GM18499 (cell line): ENCODE data around the gene LPAR2.
"Not testable (repeated sequence)": the region's sequence is repeated elsewhere in the genome, so short reads cannot be mapped to it uniquely, and the experiment has no call there.

ENCODE experiments used
- ATAC-seq: cut with Tn5 transposase; IDR thresholded peaks from one replicate; pipeline ENCODE4 v1.9.1; 2021; ENCODE audit warnings: moderate number of reproducible peaks; ENCODE audit not compliant: insufficient read depth, unreplicated experiment

Gene LPAR2

DNA sequence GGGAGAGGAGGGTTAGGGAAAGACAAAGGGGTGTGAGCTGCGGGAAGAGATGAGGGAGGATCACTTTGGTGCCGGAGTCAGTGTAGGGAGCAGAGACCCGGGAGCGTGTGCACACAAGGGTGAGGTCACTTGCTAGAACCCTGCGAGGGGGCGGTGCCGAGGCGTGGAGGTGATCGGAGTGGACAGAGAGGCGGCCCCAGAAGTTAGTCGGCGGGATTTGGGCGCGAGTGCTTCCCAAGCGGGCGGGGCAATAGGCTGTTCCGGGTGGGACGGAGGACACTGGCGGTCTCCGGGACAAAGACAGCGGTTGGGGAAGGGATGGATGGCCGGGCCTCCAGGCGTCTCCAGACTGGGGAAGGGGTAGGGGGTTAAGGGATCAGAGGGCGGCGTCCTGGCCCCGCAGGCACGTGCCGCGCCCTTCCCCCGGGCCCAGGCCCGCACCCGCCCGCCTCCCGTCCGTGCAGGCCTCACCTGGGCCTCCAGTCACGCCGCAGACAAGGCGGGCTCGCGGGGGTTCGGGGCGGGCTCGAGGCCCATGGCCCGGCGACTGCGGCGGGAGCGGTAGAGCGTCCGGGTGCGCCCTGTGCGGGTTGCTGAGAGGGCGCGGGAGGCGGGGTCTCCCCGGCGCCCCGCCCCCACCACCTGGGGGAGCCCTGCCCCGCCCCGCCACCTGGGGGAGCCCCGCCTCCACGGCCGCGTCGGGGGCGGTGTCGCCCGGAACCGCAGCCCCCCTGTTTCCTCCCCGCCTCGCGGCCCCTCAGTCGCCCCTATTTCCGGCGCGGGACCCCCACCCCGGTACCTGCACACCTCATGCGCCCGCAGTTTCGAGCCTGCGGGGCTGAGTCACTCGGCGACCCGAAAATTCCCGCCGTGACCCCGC is at the start of gene LPAR2:
LPAR2 (minus strand) TSS at position 600 of the 880 bp plus-strand sequence. CDS start 945 bp downstream, outside the sequence.
- no peak for ATAC-seq

DNA sequence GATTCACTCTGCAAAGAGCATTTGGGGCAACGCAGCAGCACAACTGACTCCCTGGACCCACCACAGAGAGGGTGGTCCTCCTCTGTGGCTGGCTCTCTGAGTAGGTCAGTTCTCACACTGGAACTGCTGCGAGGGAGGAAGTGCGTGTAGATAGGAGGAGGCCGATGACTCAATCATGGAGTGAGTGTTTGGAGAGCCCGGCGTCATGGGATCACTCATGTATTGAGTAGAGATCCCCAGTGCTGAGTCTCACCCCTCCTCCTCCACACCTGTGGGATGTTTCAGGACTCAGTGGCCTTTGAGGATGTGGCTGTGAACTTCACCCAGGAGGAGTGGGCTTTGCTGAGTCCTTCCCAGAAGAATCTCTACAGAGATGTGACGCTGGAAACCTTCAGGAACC is 49.6 kb upstream of the LPAR2 start:
- no peak for ATAC-seq

DNA sequence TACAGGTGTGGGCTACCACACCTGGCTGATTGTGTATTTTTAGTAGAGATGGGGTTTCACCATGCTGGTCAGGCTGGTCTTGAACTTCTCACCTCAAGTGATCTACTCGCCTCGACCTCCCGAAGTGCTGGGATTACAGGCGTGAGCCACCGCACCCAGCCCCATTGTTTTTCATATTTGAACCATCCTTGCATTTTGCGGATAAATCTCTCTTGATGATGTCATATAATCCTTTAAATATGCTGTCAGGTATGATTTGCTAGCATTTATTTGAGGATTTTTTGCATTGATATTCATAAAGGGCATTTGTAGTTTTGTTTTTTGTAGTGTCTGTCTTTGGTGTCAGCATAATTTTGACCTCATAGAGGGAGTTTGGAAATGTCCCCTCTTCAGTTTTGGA is 46.3 kb upstream of the LPAR2 start:
- ATAC-seq, result no peak

GRCh38 chr19:19672816-19673215 is 44.8 kb upstream of the LPAR2 start:
- ATAC-seq, result no peak

- no peak for ATAC-seq
Observed at GRCh38 chr19:19670070-19670551, 42.1 kb upstream of the LPAR2 start.

GRCh38 chr19:19668230-19669012 is 40.4 kb upstream of the LPAR2 start, which contains the start of gene ZNF101:
Gene ZNF101 (plus strand): TSS chr19:19668839. CDS start chr19:19668964, 125 bp downstream.
- peak; percentile 53 for ATAC-seq

DNA sequence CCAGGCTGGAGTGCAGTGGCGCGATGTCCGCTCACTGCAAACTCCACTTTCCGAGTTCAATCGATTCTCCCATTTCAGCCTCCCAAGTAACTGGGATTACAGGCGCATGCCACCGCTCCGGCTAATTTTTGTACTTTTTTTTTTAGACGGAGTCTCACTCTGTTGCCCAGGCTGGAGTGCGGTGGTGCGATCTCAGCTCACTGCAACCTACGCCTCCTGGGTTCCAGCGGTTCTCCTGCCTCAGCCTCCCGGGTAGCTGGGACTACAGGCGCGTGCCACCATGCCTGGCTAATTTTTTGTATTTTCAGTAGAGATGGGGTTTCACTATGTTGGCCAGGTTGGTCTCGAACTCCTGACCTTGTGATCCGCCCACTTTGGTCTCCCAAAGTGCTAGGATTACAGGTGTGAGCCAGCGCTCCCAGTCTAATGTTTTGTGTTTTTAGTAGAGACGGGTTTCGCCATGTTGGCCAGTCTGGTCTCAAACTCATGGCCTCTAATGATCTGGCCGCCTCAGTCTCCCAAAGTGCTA is 37.5 kb upstream of the LPAR2 start:
- ATAC-seq, result not testable (repeated sequence)

DNA sequence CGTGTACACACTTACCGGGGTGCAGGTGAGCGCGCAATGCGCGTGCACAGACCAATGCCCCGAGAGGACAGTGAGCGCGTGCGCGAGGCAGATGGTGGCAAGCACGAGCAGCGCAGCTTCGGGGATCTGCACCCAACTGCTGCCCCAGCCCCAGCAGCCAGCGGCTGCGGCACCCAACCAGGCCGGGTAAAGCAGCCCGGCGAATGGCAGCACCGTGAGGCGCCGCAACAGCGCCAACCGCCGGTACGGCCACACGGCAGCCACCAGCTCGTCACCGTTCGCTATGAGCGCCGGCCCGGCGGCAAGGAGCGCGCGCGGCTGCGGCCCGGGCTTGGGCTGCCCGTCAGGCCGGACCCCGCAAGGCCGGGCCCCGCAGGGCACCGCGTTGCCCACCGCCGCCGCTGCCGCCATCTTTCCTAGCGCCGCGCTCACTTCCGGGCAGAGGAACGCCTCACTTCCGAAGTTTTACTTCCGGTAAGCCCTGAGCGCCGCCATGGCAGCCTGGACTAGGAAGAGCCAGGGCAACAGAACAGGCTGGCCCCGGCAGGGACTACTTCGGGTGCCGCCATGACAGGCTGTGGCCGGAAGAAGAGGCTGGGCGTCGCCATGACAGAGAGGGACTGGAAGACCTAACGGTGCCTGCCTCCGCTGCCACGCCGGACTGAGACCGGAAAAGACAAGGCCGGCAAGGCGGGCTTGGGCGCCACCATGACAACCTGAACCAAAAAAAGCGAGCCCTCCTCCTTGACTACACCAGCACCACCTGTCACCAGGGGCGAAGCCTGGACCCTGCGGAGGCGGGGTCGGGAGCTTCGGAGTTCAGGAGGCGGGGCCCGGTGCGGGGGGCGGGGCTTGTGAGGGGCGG is 35.5 kb upstream of the LPAR2 start, which contains the start of gene ATP13A1:
ATP13A1 (minus strand) TSS at position 421 of the 865 bp plus-strand sequence; CDS start at position 411, 10 bp downstream.
- peak; percentile 48 for ATAC-seq

DNA sequence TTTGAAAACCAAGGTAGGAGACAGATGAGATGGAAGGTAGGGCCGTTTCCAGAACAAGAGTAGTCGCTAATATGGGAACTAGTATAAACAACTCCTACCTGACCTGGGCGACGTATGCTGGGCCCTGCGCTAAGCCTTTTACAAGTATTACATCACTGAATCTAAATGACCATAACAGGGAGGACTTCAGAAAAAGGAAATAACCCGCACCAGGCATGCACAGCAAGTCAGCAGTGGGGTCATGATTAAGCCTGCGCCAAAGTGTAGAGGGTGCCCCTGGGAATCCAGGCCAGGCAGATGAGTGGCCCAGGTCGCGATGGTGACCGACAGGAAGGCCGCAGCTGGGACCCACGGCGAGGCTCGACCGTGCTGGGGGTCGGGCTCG is 34.8 kb upstream of the LPAR2 start:
- no peak for ATAC-seq

DNA sequence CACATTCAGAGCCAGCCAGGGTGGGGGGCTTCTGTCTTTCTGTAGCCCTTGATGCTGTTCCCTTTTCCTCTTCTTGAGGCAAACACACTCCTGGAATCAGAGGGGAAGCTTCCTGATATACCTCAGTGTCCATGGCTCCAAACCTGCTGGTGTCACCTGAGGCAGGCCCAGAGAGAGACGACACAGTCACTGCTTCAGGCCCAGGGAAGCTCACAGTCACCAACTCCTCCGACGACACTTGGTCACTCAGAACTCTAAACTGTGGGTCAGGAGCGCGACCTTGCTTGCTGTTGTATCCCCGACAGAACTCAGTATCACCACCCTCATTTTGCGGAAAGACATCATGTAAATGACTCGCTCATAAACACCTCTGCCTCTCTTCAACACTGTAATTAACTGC is 34.3 kb upstream of the LPAR2 start:
- ATAC-seq, result no peak

- ATAC-seq, result no peak
Observed at GRCh38 chr19:19661675-19662251, 33.7 kb upstream of the LPAR2 start.

- no peak for ATAC-seq
Observed at GRCh38 chr19:19661141-19661674, 33.2 kb upstream of the LPAR2 start.

DNA sequence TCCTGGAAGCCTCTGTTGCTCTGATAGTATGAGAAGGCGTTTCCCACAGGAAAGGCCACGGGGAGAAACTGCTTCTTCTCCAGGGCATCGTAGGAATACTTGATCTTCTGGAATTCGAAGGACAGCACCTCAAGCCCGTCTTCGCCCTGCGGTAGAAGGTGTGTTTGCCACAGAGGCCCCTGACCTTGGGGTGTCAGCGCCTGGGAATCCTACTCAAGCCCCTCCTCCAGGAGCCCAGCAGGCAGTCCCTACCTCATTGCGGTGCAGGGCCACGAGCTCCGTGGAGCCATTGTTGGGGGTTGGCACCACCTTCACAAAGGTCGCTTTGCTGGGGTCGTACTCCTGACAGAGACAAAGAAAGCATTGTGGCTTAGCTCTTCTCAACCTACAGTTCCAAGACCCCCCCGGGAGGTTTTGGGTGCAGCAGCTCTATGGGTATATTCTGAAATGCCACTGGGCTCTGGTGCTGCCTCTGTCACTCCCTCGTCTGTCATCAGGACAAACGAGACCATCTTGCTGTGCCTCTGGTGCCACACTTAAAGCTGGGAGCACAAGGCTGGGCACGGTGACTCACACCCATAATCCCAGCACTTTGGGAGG is 31.7 kb upstream of the LPAR2 start:
- no peak for ATAC-seq

DNA sequence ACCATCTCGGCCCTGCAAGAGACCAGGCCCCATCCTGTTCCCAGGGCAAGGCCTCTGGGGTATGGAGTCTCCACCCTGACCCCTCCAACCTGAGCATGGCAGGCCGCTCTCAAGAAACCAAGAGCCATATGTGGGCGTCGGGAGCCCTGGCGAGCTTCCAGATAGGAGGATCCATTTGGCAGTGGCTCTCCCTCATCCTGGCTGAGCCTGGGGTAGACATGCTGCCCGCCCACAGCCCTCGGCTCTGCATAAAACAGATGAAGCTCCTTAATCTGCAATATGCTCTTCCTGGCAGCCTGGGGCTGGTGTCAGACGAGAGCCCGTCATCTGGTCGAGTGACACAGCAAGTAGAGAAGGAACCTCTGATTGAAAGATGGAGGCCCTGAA is 29.4 kb upstream of the LPAR2 start:
- ATAC-seq, result no peak

DNA sequence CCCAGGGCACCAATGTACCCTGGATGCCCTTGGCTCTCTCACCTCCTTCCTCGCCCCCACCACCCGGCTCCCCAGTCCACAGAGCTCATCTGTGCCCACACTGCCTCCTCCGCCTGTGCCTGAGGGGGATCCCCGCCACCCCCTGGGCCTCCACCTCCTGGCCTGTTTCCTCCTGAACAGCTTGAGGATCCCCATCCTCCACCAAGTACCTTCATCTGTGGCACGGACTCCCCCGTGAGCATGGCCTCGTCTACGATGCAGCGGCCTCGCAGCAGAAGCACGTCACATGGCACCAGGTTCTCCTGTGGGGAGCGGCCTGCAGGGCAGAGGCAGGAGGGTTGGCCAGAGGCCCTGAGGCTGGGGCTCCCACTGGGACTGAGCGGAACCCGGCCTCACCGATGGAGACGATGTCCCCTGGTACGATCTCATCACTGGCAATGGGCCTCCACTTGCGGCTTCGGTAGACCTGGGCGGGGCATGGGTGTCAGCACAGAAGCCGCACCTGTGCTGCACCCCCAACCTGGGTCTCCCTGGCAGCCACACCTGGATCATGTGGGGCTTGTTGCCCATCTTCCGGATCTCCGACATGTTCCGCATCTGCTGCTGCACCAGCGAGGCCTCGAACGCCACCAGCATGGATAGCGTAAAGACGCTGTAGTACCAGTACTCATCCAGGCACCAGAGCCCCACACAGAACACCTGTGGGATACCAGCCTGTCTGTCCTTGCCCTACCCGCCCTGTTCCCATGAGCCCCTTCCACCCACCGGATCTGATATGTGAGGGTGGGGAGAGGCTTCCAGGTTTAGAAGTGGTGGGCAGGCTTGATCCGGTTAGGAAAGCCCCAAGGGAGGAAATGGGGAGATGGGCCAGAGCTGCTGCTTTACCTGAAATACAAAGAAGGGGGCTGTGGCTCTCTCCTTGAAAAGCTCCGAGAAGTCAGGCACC is 28.7 kb upstream of the LPAR2 start:
- no peak for ATAC-seq

GRCh38 chr19:19655641-19656343 is 27.8 kb upstream of the LPAR2 start:
- no peak for ATAC-seq

DNA sequence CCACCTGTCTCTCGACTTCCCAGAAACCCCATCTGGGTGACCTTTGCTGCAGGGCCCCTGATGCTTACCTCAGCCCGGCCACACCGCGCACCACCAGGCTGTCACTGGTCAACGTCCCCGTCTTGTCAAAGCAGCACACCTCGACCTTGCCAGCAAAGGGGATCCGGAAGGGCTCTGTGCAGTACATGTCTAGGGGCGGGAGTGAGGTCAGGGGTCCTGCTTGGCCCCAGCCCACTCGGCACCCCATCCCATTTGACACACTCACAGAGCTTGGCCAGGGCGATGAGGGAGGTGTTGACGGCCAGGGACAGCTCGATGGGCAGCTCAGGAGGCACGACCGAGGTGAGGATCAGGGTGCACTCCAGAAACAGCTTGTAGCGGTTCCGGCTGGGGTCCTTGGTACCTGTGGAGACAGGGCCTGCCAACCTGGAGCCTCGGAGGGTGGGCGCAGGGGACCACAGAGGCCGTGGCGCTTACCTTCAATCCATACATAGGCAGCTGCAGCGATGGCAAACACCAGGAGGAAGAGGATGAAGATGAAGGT is 27.1 kb upstream of the LPAR2 start:
- no peak for ATAC-seq
